HepG2 (cell line): ENCODE measurements around the gene ACKR3.

Source experiments
- POGZ ChIP-seq: sonication (generic); formaldehyde crosslinking; IDR thresholded peaks from 2 replicates; pipeline ENCODE4 v1.4.0; 2020; ENCODE audit warnings: mild to moderate bottlenecking, missing genetic modification reagents
- POLR2AphosphoS2 ChIP-seq: IDR thresholded peaks from 2 replicates; pipeline ENCODE4 v1.6.1; 2011; ENCODE audit warnings: low read depth, low read length, improper control_type of control experiment
- TP53 ChIP-seq: sonication (generic); formaldehyde crosslinking; conservative IDR thresholded peaks from 2 replicates; pipeline ENCODE4 v1.4.0; 2020; ENCODE audit warnings: missing genetic modification reagents
- ZNF225 ChIP-seq: sonication (generic); formaldehyde crosslinking; IDR thresholded peaks from 2 replicates; pipeline ENCODE4 v1.4.0; 2020; ENCODE audit warnings: mild to moderate bottlenecking, missing genetic modification reagents
- ZNF772 ChIP-seq: sonication (generic); formaldehyde crosslinking; IDR thresholded peaks from 2 replicates; pipeline ENCODE4 v1.5.0; 2020; ENCODE audit warnings: mild to moderate bottlenecking, missing genetic modification reagents
- TF ChIP-seq, protein P1 (sequence below): sonication (generic); formaldehyde crosslinking; IDR thresholded peaks from 2 replicates; pipeline ENCODE4 v1.5.0; 2020; ENCODE audit warnings: mild to moderate bottlenecking, missing genetic modification reagents, moderate library complexity
- TF ChIP-seq, protein P2 (sequence below), 2 experiments: sonication (generic) in 1 of 2; formaldehyde crosslinking in 1 of 2; IDR thresholded peaks; 2 replicates each; pipeline versions ENCODE4 v1.6.1 to v1.9.0; 2014 to 2022; ENCODE audit warnings: antibody characterized with exemption in 1 of 2, borderline replicate concordance in 1 of 2, inconsistent platforms in 1 of 2, low read depth in 1 of 2, missing genetic modification reagents in 1 of 2

DNA sequence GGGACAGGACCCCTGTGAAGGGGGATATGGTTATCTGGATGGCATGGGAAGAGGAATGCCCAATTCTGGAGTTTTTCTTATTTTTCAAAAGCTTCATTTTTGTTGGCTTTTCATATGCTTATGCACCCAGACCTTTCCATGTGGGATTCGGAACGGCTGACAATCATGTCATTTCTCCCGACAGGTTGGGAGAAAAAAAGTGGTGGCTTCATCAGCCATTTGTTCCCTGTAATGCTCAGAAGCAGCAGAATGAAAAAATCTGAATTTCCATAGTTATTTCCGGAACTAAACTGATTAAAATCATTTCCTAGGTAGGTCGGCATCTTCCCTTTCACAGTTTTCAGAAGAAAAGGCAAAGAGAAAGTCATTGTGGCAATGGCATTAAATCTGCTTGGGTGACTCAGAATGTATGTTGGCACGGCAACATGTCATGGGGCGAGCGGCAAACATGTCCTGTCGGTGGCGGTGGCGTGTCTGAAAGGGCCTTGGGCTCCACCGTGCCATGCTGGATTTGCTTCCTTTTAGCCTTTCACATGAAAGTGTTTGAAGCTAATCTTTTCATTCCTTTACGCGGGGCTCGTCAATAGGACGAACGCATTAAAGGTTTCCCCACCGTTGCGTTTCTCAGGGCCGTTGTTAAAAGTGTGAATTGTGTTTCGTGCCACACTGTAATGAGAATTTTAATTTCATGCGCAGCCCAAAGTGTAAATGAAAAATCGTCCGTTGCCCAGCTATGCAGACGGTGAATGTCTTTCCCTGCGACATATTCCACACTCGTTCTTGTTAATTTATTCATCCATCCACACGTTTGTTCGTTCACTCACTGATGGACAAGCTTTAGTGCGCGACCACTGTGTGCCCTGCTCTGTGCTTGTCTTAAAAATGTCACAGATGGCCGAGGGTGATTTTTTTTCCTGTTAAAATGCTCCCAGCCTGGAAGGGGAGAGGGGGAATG, 18.5 kb downstream of the ACKR3 start:
- TF ChIP-seq POLR2AphosphoS2 (no peak), ZNF772 (CRISPR knock-in tag) (no peak), POGZ (CRISPR knock-in tag) (no peak), ZNF225 (CRISPR knock-in tag) (no peak), TP53 (CRISPR knock-in tag) (no peak)
- TF ChIP-seq, protein P1, sequence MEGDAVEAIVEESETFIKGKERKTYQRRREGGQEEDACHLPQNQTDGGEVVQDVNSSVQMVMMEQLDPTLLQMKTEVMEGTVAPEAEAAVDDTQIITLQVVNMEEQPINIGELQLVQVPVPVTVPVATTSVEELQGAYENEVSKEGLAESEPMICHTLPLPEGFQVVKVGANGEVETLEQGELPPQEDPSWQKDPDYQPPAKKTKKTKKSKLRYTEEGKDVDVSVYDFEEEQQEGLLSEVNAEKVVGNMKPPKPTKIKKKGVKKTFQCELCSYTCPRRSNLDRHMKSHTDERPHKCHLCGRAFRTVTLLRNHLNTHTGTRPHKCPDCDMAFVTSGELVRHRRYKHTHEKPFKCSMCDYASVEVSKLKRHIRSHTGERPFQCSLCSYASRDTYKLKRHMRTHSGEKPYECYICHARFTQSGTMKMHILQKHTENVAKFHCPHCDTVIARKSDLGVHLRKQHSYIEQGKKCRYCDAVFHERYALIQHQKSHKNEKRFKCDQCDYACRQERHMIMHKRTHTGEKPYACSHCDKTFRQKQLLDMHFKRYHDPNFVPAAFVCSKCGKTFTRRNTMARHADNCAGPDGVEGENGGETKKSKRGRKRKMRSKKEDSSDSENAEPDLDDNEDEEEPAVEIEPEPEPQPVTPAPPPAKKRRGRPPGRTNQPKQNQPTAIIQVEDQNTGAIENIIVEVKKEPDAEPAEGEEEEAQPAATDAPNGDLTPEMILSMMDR (CRISPR knock-in tag), result no peak
- TF ChIP-seq, protein P2, sequence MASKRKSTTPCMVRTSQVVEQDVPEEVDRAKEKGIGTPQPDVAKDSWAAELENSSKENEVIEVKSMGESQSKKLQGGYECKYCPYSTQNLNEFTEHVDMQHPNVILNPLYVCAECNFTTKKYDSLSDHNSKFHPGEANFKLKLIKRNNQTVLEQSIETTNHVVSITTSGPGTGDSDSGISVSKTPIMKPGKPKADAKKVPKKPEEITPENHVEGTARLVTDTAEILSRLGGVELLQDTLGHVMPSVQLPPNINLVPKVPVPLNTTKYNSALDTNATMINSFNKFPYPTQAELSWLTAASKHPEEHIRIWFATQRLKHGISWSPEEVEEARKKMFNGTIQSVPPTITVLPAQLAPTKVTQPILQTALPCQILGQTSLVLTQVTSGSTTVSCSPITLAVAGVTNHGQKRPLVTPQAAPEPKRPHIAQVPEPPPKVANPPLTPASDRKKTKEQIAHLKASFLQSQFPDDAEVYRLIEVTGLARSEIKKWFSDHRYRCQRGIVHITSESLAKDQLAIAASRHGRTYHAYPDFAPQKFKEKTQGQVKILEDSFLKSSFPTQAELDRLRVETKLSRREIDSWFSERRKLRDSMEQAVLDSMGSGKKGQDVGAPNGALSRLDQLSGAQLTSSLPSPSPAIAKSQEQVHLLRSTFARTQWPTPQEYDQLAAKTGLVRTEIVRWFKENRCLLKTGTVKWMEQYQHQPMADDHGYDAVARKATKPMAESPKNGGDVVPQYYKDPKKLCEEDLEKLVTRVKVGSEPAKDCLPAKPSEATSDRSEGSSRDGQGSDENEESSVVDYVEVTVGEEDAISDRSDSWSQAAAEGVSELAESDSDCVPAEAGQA (IDR thresholded peaks at IDR 0.05; ENCODE audit: low read depth), result no peak
- TF ChIP-seq, protein P2 (CRISPR knock-in tag; IDR thresholded peaks at IDR 0.05; ENCODE audit: borderline replicate concordance), result no peak
